AG09309 (cell line): ENCODE results near the gene BHLHE23.

Source experiments
- DNase-seq: peaks from one replicate; pipeline ENCODE4 v3.0.0-alpha.2; 2010; ENCODE audit warnings: low read depth
- H3K4me3 ChIP-seq: 2 replicates; pipeline ENCODE4 v1.5.1; 2011; ENCODE audit warnings: mild to moderate bottlenecking, low read depth, low read length, moderate library complexity; ENCODE audit not compliant: control insufficient read depth
- CTCF ChIP-seq: IDR thresholded peaks from 2 replicates; pipeline ENCODE4 v1.5.1; 2011; ENCODE audit warnings: mild to moderate bottlenecking, low read depth, low read length, inconsistent platforms; ENCODE audit not compliant: insufficient read depth, control insufficient read depth; ENCODE audit errors: missing control alignments

Gene BHLHE23

GRCh38 chr20:62980970-62981369, 25.8 kb downstream of the BHLHE23 start:
- DNase-seq: no peak

GRCh38 chr20:62980380-62980960, 26.3 kb downstream of the BHLHE23 start:
- TF ChIP-seq CTCF: no peak
- H3K4me3 ChIP-seq: no peak overlapping the region
- no peak for DNase-seq

More at GRCh38 chr20:62980970-62981369, 25.8 kb downstream of the BHLHE23 start:
- TF ChIP-seq CTCF: no peak
- H3K4me3 ChIP-seq: no peak overlapping the region

- no peak for TF ChIP-seq CTCF
- no peak for DNase-seq
- H3K4me3 ChIP-seq: no peak overlapping the region
Observed at GRCh38 chr20:62979876-62980373, 26.8 kb downstream of the BHLHE23 start.

- TF ChIP-seq CTCF: no peak
- no peak for DNase-seq
- H3K4me3 ChIP-seq: no peak overlapping the region
Observed at GRCh38 chr20:62979310-62979709, 27.5 kb downstream of the BHLHE23 start.

- no peak overlapping the region for H3K4me3 ChIP-seq
- TF ChIP-seq CTCF: no peak
- DNase-seq: no peak
Observed at GRCh38 chr20:62978561-62978943, 28.2 kb downstream of the BHLHE23 start.

- no peak overlapping the region for H3K4me3 ChIP-seq
- TF ChIP-seq CTCF: no peak
- no peak for DNase-seq
Observed at GRCh38 chr20:62977613-62978560, 28.9 kb downstream of the BHLHE23 start.
